Stimulated activated CD4-positive, alpha-beta T cell treated with anti-CD3 and anti-CD28 coated beads, Interleukin-2, amount 100 ng/mL, for 24 hours (primary cell): ENCODE results near the gene DNAAF1.
"Not testable (repeated sequence)": the region's sequence is repeated elsewhere in the genome, so short reads cannot be mapped to it uniquely, and the experiment has no call there.

Source experiments
- DNase-seq, 2 donors: peaks; one replicate each; pipeline ENCODE4 v3.0.0-alpha.2; 2020

DNAAF1 gene

DNA sequence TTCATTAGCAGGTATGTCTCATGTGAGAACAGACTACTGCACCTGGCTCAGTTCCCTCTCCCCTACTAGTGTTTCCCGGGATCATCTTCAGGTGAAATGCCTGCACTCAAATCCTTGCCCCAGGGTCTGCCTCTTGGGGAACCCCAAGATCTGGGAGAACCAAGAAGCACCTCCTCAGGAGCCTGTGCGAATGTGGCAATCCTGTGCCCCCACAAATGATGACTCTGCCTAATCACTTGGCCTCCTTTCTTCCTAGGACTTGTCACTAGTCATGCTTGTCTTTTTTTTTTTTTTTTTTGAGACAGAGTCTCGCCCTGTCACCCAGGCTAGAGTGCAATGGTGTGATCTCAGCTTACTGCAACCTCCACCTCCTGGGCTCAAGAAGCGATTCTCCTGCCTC, 67.5 kb downstream of the DNAAF1 start:
- DNase-seq, result no peak

DNA sequence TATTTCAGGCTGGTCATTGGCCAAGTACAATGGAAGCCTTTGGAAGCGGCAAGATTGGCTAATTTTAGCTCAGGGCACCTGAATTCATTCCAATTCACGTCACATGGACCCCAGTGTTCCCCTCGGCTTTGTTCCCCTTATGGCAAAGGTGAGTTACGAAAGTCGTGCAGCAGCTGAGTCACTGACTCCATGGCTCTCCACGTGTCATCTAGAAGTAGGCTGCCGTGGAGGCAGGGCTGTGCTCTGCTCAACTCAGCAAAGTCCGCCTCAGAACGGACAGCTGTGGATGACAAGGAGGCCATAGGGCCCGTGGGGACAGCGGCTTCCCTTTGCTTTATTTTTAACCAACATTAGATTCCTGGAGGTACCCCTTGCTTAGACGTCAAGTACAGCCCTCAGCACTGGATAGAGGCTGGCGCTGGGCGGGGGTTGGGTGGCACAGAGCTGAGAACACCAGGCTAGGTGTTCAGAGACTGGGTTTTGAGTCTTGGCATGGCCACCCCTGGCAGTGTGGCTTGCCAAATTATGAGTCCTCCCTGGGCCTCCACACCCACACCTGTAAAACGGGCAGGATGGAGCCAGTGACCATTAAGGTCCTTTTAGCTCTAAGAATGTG, 69.5 kb downstream of the DNAAF1 start:
- DNase-seq, result no peak

DNA sequence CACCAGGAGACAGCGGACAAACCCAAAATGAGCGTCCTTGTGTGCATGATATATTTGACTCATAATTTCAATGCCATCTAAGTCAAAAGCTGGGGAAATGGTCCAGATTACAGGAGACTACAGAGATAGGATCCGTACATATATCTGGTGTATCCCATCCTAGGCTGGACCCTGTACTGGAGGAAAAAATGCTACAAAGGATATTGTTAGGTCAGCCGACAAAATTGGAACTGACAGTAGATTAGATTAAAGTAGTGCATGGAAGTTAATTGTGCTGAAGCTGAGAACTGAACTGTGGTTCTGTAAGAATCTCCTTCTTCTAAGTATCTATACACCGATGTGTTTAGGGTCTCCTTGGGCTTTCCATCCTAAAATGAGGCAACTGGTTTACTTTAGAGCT, 70.4 kb downstream of the DNAAF1 start:
- DNase-seq, result no peak

DNA sequence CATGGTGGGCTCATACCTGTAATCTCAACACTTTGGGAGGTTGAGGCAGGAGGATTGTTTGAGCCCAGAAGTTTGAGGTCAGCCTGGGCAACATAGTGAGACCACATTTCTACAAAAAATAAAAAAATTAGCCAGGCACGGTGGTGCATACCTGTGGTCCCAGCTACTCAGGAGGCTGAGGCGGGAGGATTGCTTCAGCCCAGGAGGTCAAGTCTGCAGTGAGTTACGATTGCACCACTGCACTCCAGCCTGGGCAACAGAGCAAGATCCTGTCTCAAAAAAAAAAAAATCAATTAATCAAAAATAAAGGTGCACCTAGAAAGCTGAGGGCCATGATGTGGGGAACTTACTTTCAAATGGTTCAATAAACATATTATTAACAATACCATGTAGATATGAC, 71.0 kb downstream of the DNAAF1 start:
- not testable (repeated sequence) for DNase-seq

DNA sequence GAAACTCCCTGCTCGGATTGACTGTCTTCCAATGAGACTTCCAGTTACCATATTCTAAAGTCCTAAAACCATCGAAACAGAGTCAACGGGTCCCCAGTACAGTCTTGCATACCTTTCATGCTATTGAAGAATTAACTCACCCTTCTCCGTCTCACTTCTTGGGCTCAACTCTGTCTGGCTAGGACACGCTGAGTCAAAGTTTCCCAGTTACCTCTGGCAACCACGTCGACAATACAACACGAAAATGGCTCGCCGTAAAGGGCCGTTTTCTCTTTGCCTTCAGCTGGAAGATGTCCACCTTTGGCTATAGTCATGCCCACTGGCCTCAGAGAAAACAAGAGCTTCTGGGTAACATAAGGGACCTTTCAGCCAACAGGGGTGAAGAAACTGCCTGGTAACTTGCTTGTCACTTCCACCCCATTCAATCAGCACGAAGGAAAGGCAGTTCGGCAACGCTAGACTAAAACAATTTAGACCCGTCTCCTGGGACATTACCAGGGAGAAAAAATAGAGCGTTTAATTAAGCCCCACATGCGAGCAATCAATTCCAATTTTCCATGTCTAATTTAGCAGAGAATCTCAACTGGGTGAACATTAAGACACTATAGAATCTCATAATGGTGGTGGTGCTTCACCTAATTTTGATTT, 73.2 kb downstream of the DNAAF1 start:
- DNase-seq, result no peak

DNA sequence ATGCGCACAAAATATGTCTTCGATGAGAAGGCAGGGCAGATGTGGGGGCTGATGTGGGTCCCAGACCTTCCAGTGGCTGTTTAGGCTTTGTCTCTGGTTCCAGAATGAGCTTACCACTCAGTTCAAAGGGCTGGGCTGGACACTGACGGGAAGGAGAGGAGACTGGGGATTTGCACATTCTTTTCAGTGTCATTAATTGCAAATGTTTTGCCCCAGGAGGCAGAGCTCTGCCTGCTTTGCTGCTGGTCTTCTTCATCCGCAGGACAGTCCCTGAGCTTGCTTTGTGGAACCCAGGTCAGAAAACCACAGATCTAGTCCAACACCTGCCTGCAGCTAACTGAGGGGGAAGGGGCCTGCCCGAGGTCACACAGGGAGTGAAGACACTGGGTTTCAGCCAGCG, 73.8 kb downstream of the DNAAF1 start:
- no peak for DNase-seq

DNA sequence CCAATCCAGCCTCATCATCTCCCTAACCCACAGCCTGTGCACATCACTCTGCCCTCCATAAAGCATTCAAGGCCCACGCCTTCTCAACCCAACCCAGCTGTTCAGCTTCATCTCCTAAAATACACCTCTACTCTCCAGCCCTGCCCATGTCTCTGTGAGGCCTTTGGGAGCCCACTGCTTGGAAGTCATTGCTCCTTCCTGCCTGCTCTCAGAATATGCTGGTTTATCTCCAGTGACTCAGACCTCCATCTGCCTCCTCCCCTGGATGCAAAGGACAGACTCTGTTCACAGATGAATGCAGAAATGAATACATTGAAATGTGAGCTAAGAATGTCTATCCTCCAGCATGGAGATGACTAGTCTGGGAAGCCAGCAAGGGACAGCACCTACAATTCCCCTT, 75.7 kb downstream of the DNAAF1 start:
- DNase-seq, result no peak

DNA sequence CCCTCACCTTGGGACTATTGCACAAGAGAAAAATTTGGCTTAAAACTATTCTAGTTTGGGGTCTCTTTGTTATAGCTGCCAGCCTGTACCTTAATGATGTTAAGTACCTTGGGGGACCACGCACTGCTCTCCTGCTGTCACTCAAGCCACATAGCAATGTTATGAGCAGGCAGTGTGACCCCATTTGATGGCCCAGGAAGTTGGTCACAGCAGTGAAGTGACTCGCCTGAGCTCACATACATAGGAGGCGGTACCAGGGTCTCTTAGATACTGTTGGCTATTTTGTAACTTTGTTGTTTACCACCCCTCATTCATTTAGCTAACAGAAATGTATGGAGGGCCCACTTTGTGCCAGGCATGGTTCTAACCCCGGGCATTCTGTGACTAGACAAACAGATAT, 78.3 kb downstream of the DNAAF1 start:
- no peak for DNase-seq

DNA sequence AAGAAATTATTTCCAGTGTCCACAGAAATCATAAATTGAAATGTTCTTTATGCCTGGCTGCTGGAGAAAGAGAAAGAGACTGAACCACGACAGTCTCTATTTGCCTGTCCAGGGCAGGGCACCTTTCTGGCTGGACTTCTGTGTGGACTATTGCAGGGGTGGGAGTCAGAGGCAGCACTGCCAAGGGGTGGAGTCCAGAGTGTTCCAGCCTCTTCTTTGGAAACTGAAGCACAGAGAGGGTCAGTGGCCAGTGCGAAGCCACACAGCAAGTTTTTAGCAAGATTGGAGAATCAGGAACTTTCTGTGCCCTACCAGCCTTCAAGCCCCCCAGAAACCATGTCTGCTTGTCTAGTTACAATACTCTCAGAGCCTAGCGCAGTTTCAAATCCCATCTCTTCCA, 79.4 kb downstream of the DNAAF1 start:
- DNase-seq, result no peak

DNA sequence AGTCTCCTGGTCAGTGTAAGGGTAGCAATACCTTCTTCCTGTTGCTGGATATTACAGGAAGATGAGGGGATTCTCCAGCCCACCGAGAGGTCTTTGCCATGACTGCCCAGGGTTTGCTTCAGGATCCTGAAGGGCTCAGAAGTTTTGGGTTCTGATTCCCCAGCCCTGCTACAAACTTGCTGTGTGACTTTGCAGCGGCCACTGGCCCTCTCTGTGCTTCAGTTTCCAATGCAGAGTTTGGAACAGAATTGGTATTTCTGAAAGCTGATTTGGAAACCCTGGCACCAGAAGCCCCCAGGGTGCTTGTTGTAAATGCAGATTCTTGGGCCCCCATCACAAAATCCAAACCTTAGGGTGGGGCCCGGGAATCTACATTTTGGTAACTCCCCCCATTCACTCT, 80.0 kb downstream of the DNAAF1 start:
- DNase-seq, result no peak

DNA sequence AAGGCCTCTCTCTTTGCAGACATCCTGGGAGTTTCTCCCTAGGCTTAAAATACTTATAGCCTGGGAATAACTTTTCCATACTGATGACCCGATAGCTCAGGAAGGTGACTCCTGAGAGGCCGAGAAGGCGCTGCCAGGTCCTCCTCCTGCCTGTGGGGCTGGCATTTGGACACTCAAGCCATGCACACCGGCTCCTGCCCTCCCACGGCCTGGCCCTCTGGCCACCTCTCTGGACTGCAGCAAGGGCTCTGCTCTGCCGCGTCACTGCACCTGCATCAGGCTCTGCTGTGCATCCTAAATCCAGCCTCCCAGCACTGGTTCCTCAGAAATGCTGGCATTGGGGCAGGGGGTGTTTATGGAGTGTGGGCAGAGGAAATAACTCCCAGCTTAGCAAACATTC, 80.5 kb downstream of the DNAAF1 start:
- no peak for DNase-seq

DNA sequence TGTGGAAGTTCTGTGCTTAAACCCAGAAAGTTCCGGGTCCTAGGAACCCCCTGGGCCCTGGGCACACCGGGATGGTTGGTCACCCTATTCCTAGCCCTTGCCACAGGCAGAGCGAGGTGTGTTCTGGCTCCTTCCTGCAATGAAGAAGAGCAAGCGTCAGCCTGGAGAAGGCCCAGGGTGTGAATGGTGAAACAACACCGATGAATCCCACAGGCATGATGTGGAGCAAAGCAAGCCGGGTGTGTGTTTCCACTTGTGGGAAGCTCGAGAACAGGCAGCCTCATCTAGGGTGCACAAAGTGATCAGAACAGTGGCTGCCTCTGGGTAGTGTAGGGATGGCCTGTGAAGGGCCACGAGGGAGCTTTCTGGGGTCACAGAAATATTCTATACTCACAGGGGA, 80.9 kb downstream of the DNAAF1 start:
- no peak for DNase-seq
